GM23338 (cell line): ENCODE results near the gene ZBTB46. TPM values are rescaled to one million over a fixed set of nuclear protein-coding genes. Genes with fewer than 3 reads are reported as not detected.

Experiments
- EZH2 ChIP-seq: fragments of 200-600 bp; sonication (generic); IDR thresholded peaks from one replicate; pipeline ENCODE4 v1.8.0; 2017; ENCODE audit warnings: antibody characterized with exemption, mild to moderate bottlenecking, low read depth; ENCODE audit not compliant: unreplicated experiment
- JUNB ChIP-seq: IDR thresholded peaks from one replicate; pipeline ENCODE4 v1.6.1; 2016; ENCODE audit warnings: antibody characterized with exemption; ENCODE audit not compliant: unreplicated experiment
- NANOG ChIP-seq: IDR thresholded peaks from 2 replicates; pipeline ENCODE4 v1.6.1; 2016; ENCODE audit warnings: antibody characterized with exemption, borderline replicate concordance
- POLR2AphosphoS5 ChIP-seq: IDR thresholded peaks from 2 replicates; pipeline ENCODE4 v1.6.1; 2016; ENCODE audit warnings: antibody characterized with exemption, low read depth
- ZNF331 ChIP-seq: fragments of 250-450 bp; sonication (Bioruptor Pico); IDR thresholded peaks from 2 replicates; pipeline ENCODE4 v1.5.0; 2020; ENCODE audit warnings: low read depth, mild to moderate bottlenecking, moderate library complexity
- ZNF462 ChIP-seq: fragments of 250-450 bp; sonication (Bioruptor Pico); IDR thresholded peaks from 2 replicates; pipeline ENCODE4 v1.5.0; 2020; ENCODE audit warnings: mild to moderate bottlenecking, moderate library complexity
- polyA plus RNA-seq: library from polyadenylated mRNA; unstranded; fragments of >200 nt; fragmentation: Nextera tagmentation; extraction: Ambion mirVana; gene quantifications from 2 replicates; pipeline ENCODE4 v1.2.1, GENCODE V29; 2016
- total RNA-seq: library from RNA; depleted of rRNA; stranded (reverse); fragments of >200 nt; shearing (Covaris generic); gene quantifications from 2 replicates; pipeline ENCODE4 v1.2.3, GENCODE V29; 2014
- TF ChIP-seq, protein P1 (sequence below): IDR thresholded peaks from 2 replicates; pipeline ENCODE4 v1.6.1; 2016; ENCODE audit warnings: antibody characterized with exemption

Gene ZBTB46
- total and polyA plus RNA-seq, 2 experiments from 2014 or later: 3.2 to 26.9 TPM

- TF ChIP-seq ZNF462 (CRISPR knock-in tag) (no peak), POLR2AphosphoS5 (no peak), ZNF331 (CRISPR knock-in tag) (no peak), NANOG (no peak), JUNB (no peak), EZH2 (no peak)
- TF ChIP-seq, protein P1, sequence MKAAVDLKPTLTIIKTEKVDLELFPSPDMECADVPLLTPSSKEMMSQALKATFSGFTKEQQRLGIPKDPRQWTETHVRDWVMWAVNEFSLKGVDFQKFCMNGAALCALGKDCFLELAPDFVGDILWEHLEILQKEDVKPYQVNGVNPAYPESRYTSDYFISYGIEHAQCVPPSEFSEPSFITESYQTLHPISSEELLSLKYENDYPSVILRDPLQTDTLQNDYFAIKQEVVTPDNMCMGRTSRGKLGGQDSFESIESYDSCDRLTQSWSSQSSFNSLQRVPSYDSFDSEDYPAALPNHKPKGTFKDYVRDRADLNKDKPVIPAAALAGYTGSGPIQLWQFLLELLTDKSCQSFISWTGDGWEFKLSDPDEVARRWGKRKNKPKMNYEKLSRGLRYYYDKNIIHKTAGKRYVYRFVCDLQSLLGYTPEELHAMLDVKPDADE: no peak
These were observed 90.9 kb downstream of the ZBTB46 start (continued) for GRCh38 chr20:63740070-63740626.
